Calu3 (cell line): Measurements from ENCODE around the gene KCNIP3. TPM values are rescaled to one million over a fixed set of nuclear protein-coding genes. Genes with fewer than 3 reads are reported as not detected.

Experiments used
- BruUV-seq: library from RNA; stranded (reverse); fragments of 400-500 nt; replicated peaks from 2 replicates; lab custom pipeline; 2021; lab: Mats Ljungman, UMichigan
- CTCF ChIA-PET: fragments of 300-600 bp; sonication (Branson Sonifier 250); formaldehyde crosslinking; loops from one replicate; lab custom pipeline; 2022; ENCODE audit warnings: antibody characterized with exemption; lab: Charles Lee
- DNase-seq: peaks from one replicate; pipeline ENCODE4 v3.0.0; 2022
- H3K27ac Mint-ChIP-seq: one replicate; pipeline ENCODE4 v1.8.0; 2022; ENCODE audit warnings: mixed read lengths; ENCODE audit not compliant: unreplicated experiment
- H3K27me3 Mint-ChIP-seq: one replicate; pipeline ENCODE4 v1.8.0; 2022; ENCODE audit warnings: mixed read lengths; ENCODE audit not compliant: unreplicated experiment
- H3K36me3 Mint-ChIP-seq: one replicate; pipeline ENCODE4 v1.8.0; 2022; ENCODE audit warnings: mild to moderate bottlenecking, moderate library complexity, mixed read lengths; ENCODE audit not compliant: insufficient read depth, unreplicated experiment
- H3K4me1 Mint-ChIP-seq: one replicate; pipeline ENCODE4 v1.8.0; 2022; ENCODE audit warnings: mild to moderate bottlenecking, low read depth, mixed read lengths; ENCODE audit not compliant: unreplicated experiment
- H3K4me3 Mint-ChIP-seq: one replicate; pipeline ENCODE4 v1.8.0; 2022; ENCODE audit warnings: mild to moderate bottlenecking, low read depth, moderate library complexity, mixed read lengths; ENCODE audit not compliant: unreplicated experiment
- H3K9me3 Mint-ChIP-seq: one replicate; pipeline ENCODE4 v1.8.0; 2022; ENCODE audit warnings: low read depth, mixed read lengths; ENCODE audit not compliant: unreplicated experiment
- CTCF ChIP-seq: fragments of 200-600 bp; IDR thresholded peaks from one replicate; pipeline ENCODE4 v1.8.0; 2022; ENCODE audit warnings: antibody characterized with exemption; ENCODE audit not compliant: unreplicated experiment
- intact Hi-C: fragments of 100-400 bp; cut with micrococcal nuclease; formaldehyde crosslinking; loops from one replicate; pipeline ENCODE4 v1.10.0; 2022; ENCODE audit not compliant: unreplicated experiment
- total RNA-seq: library from RNA; stranded (reverse); gene quantifications from 2 replicates; pipeline ENCODE4 v1.2.3, GENCODE V29; 2022

The KCNIP3 gene
- total RNA-seq, 1 experiment from 2014 or later = 1.1 TPM

DNA sequence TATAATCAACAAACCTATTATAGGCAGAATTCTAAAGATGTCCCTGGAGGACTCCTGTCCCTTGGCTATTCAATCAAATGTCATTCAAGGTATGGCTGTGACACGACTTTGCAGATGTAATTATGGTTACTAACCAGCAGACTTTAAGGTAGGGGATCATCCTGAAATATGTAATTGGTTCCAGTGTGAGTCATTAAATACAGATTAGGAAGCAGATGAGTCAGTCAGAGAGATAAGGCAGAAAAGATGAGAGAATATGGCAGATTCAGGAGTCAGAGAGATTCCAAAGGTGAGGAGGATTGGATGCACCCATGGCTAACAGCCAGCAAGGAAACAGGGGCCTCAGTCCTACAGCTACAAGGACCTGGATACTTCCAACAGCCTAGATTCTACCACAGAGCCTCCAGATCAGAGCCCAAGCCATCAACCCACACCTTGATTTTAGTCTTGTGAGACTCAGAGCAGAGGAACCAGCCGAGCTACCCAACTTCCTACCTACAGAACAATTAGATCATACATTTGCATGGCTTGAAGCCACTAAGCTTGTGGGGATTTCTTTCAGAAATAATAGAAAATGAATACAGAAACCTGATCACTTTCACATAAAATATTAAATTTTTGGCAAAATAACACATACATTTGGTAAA is 34.1 kb upstream of the KCNIP3 start:
- DNase-seq = no peak
- H3K36me3 Mint-ChIP-seq = no peaks in the 10 kb centered on the region
- peaks cover 38% of the 10 kb centered on the region for H3K27me3 Mint-ChIP-seq
- no peak overlapping the region for H3K27ac Mint-ChIP-seq
- CTCF ChIA-PET = no interaction called here
- H3K4me1 Mint-ChIP-seq = no peaks in the 10 kb centered on the region
- H3K4me3 Mint-ChIP-seq = no peak overlapping the region
- no TSS peak for BruUV-seq
- TF ChIP-seq CTCF = no peak
- peaks cover 7% of the 10 kb centered on the region for H3K9me3 Mint-ChIP-seq
- intact Hi-C loops = no loop called here

DNA sequence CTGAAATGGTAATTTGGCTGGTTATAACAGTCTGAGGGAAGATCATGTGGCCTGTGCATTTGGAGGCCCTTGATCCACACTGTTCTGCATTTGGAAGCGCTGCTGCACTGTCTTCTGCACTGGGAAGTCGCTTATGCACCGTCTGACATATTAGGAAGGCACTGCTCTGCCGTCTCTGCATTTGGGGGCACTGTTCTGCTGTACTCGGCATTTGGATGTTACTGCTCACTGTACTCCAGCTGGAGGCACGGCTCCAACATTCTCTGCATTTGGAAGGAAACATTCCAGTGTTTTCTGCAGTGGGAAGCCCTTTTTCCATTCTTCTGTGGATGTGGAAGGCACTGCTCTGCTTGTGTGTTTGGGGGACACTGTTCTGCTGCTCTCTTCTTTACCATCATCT is 32.5 kb upstream of the KCNIP3 start:
- H3K36me3 Mint-ChIP-seq = no peaks in the 10 kb centered on the region
- CTCF ChIA-PET = no interaction called here
- H3K27me3 Mint-ChIP-seq = peaks cover 38% of the 10 kb centered on the region
- H3K4me1 Mint-ChIP-seq = no peaks in the 10 kb centered on the region
- no peak for TF ChIP-seq CTCF
- BruUV-seq = no TSS peak
- peaks cover 3% of the 10 kb centered on the region for H3K9me3 Mint-ChIP-seq
- no peak overlapping the region for H3K4me3 Mint-ChIP-seq
- no peak overlapping the region for H3K27ac Mint-ChIP-seq
- DNase-seq = no peak
- intact Hi-C loops = no loop called here

GRCh38 chr2:95265182-95265581 is 32.0 kb upstream of the KCNIP3 start:
- no peak for TF ChIP-seq CTCF
- intact Hi-C loops = no loop called here
- Mint-ChIP-seq H3K36me3 (no peaks in the 10 kb centered on the region), H3K27ac (no peak overlapping the region), H3K4me1 (no peaks in the 10 kb centered on the region), H3K9me3 (peaks cover 5% of the 10 kb centered on the region), H3K27me3 (peaks cover 38% of the 10 kb centered on the region), H3K4me3 (no peak overlapping the region)
- BruUV-seq = no TSS peak
- DNase-seq = no peak
- CTCF ChIA-PET = no interaction called here

DNA sequence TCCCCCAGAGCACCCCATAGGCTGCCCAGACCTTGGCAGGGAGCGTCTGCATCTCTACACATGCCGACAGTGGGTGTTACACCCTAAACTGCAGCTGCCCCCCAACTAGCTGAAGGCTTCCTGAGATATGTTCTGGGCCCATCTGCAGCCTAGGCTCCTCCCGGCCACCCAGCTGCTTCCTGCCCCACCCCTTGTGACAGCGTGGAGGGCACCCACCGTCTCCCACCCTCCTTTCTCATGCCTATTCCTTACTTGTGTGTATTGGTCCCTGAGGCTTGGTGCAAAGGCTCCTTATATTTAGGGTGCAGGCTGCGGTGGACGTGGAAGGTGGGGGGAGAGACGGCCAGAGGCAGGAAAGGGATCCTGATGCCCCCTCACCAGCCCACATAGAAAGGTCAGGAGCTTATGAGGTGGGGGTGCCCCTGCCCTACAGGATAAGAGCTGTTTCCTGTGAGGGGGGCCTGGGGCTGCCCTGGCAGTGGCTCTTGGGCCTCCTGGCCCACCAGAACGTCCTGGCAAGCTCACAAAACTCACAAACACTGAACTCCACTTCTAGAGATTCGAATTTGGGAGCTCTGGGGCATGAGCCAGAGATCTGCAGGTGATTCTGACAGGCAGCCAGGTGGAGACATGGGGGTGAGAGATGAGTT is 30.2 kb upstream of the KCNIP3 start:
- peaks cover 38% of the 10 kb centered on the region for H3K27me3 Mint-ChIP-seq
- H3K9me3 Mint-ChIP-seq = peaks cover 2% of the 10 kb centered on the region
- no peak for TF ChIP-seq CTCF
- DNase-seq = no peak
- no peaks in the 10 kb centered on the region for H3K4me1 Mint-ChIP-seq
- H3K4me3 Mint-ChIP-seq = no peak overlapping the region
- no peaks in the 10 kb centered on the region for H3K36me3 Mint-ChIP-seq
- CTCF ChIA-PET = no interaction called here
- BruUV-seq = no TSS peak
- no peak overlapping the region for H3K27ac Mint-ChIP-seq
- intact Hi-C loops = no loop called here
